MM.1S (cell line): ENCODE measurements around the gene ERGIC3.

Experiments used
- DNase-seq: peaks from one replicate; pipeline ENCODE4 v3.0.0-alpha.2; 2015
- H2AFZ ChIP-seq: fragments of 300-600 bp; sonication (generic); 2 replicates; pipeline ENCODE4 v1.6.0; 2016; ENCODE audit warnings: antibody characterized with exemption, low read length
- H3F3A ChIP-seq: fragments of 300-600 bp; sonication (generic); 2 replicates; pipeline ENCODE4 v1.6.1; 2016; ENCODE audit warnings: mild to moderate bottlenecking, antibody characterized with exemption, low read length, moderate library complexity, mixed read lengths; ENCODE audit not compliant: insufficient read depth
- H3K27ac ChIP-seq: fragments of 300-600 bp; sonication (generic); 2 replicates; pipeline ENCODE4 v1.5.1; 2016; ENCODE audit warnings: mild to moderate bottlenecking, low read length
- H3K27me3 ChIP-seq: fragments of 300-600 bp; sonication (generic); replicated peaks from 2 replicates; pipeline ENCODE4 v1.6.0; 2016; ENCODE audit warnings: low read length; ENCODE audit not compliant: insufficient read depth
- H3K36me3 ChIP-seq: fragments of 300-600 bp; sonication (generic); replicated peaks from 2 replicates; pipeline ENCODE4 v1.6.1; 2016; ENCODE audit warnings: mild to moderate bottlenecking, low read length, mixed read lengths; ENCODE audit not compliant: insufficient read depth
- H3K4me1 ChIP-seq: fragments of 300-600 bp; sonication (generic); 2 replicates; pipeline ENCODE4 v1.6.1; 2016; ENCODE audit warnings: low read length, mixed read lengths
- H3K4me2 ChIP-seq: fragments of 300-600 bp; sonication (generic); 2 replicates; pipeline ENCODE4 v1.6.0; 2016; ENCODE audit warnings: low read depth, low read length
- H3K4me3 ChIP-seq: fragments of 300-600 bp; sonication (generic); 2 replicates; pipeline ENCODE4 v1.5.1; 2016; ENCODE audit warnings: low read length, mixed read lengths
- H3K79me2 ChIP-seq: fragments of 300-600 bp; sonication (generic); 2 replicates; pipeline ENCODE4 v1.6.1; 2016; ENCODE audit warnings: mixed run types, low read length, mixed read lengths
- H3K9ac ChIP-seq: fragments of 300-600 bp; sonication (generic); 2 replicates; pipeline ENCODE4 v1.6.1; 2016; ENCODE audit warnings: low read length, mixed read lengths
- H3K9me2 ChIP-seq: fragments of 300-600 bp; sonication (generic); replicated peaks from 2 replicates; pipeline ENCODE4 v1.6.1; 2016; ENCODE audit warnings: mild to moderate bottlenecking, low read length, mixed read lengths; ENCODE audit not compliant: insufficient read depth
- H3K9me3 ChIP-seq: fragments of 300-600 bp; sonication (generic); replicated peaks from 2 replicates; pipeline ENCODE4 v1.6.1; 2016; ENCODE audit warnings: mild to moderate bottlenecking, low read length, mixed read lengths; ENCODE audit not compliant: insufficient read depth
- H4K20me1 ChIP-seq: fragments of 300-600 bp; sonication (generic); 2 replicates; pipeline ENCODE4 v1.6.1; 2016; ENCODE audit warnings: mild to moderate bottlenecking, low read length, moderate library complexity, mixed read lengths; ENCODE audit not compliant: insufficient read depth
- CTCF ChIP-seq: fragments of 300-600 bp; sonication (generic); IDR thresholded peaks from 2 replicates; pipeline ENCODE4 v1.5.1; 2016; ENCODE audit warnings: antibody characterized with exemption, low read length, mixed read lengths
- EZH2 ChIP-seq: fragments of 300-600 bp; sonication (generic); optimal IDR thresholded peaks from 2 replicates; pipeline ENCODE3; 2017; ENCODE audit warnings: low read depth, mild to moderate bottlenecking, antibody characterized with exemption, low read length, mixed read lengths
- EZH2phosphoT487 ChIP-seq: fragments of 300-600 bp; sonication (generic); IDR thresholded peaks from 2 replicates; pipeline ENCODE4 v1.6.1; 2018; ENCODE audit warnings: antibody characterized with exemption, low read length

Gene ERGIC3

GRCh38 chr20:35578469-35578868, 36.6 kb downstream of the ERGIC3 start:
- H3K27ac ChIP-seq = no peak overlapping the region
- TF ChIP-seq EZH2 = no peak
- TF ChIP-seq EZH2phosphoT487 = no peak
- TF ChIP-seq CTCF = no peak

GRCh38 chr20:35579196-35579595, 37.3 kb downstream of the ERGIC3 start:
- no peak overlapping the region for H2AFZ ChIP-seq
- H3F3A ChIP-seq = no peaks in the 10 kb centered on the region
- no peak overlapping the region for H3K9ac ChIP-seq
- no peak overlapping the region for H3K4me2 ChIP-seq
- no peaks in the 10 kb centered on the region for H3K9me2 ChIP-seq
- TF ChIP-seq CTCF = no peak
- no peak for TF ChIP-seq EZH2phosphoT487
- no peak for TF ChIP-seq EZH2
- H3K79me2 ChIP-seq = no peaks in the 10 kb centered on the region
- no peak for DNase-seq
- no peaks in the 10 kb centered on the region for H3K9me3 ChIP-seq
- H3K36me3 ChIP-seq = no peaks in the 10 kb centered on the region
- no peak overlapping the region for H3K4me3 ChIP-seq
- H3K27ac ChIP-seq = no peak overlapping the region
- no peaks in the 10 kb centered on the region for H4K20me1 ChIP-seq
- no peaks in the 10 kb centered on the region for H3K4me1 ChIP-seq
- H3K27me3 ChIP-seq = no peaks in the 10 kb centered on the region

More at GRCh38 chr20:35578469-35578868, 36.6 kb downstream of the ERGIC3 start:
- H4K20me1 ChIP-seq = no peaks in the 10 kb centered on the region
- H3K9me3 ChIP-seq = no peaks in the 10 kb centered on the region
- no peaks in the 10 kb centered on the region for H3K9me2 ChIP-seq
- H3K9ac ChIP-seq = no peak overlapping the region
- no peak overlapping the region for H3K4me3 ChIP-seq
- H3K27me3 ChIP-seq = no peaks in the 10 kb centered on the region
- H2AFZ ChIP-seq = no peak overlapping the region
- H3K79me2 ChIP-seq = no peaks in the 10 kb centered on the region
- no peak for DNase-seq
- no peaks in the 10 kb centered on the region for H3K4me1 ChIP-seq
- no peaks in the 10 kb centered on the region for H3F3A ChIP-seq
- H3K36me3 ChIP-seq = no peaks in the 10 kb centered on the region
- H3K4me2 ChIP-seq = no peak overlapping the region

GRCh38 chr20:35582131-35582530, 40.3 kb downstream of the ERGIC3 start:
- Histone ChIP-seq H4K20me1 (no peaks in the 10 kb centered on the region), H2AFZ (no peak overlapping the region), H3K9ac (no peak overlapping the region), H3K36me3 (no peaks in the 10 kb centered on the region), H3F3A (no peaks in the 10 kb centered on the region), H3K27ac (no peak overlapping the region), H3K4me1 (no peaks in the 10 kb centered on the region), H3K9me2 (no peaks in the 10 kb centered on the region), H3K27me3 (no peaks in the 10 kb centered on the region), H3K4me2 (no peak overlapping the region), H3K4me3 (no peak overlapping the region), H3K9me3 (no peaks in the 10 kb centered on the region), H3K79me2 (no peaks in the 10 kb centered on the region)
- TF ChIP-seq EZH2 (no peak), CTCF (no peak), EZH2phosphoT487 (no peak)
- DNase-seq = no peak
